Activated CD4-positive, alpha-beta T cell treated with anti-CD3 and anti-CD28 coated beads, Interleukin-2, amount 10 ng/mL, durations not matched to agents 24 days and 14 days (primary cell): ENCODE measurements around the gene OBP2A. TPM values are rescaled to one million over a fixed set of nuclear protein-coding genes. Genes with fewer than 3 reads are reported as not detected.
A peak's percentile ranks its signal among the peaks of the same experiment; 100 is the strongest.

Experiments
- DNase-seq: peaks from one replicate; pipeline ENCODE4 v3.0.0; 2022
- H3K27ac Mint-ChIP-seq: one replicate; pipeline ENCODE4 v1.8.0; 2022; ENCODE audit warnings: mild to moderate bottlenecking, mixed read lengths
- H3K27me3 Mint-ChIP-seq: one replicate; pipeline ENCODE4 v1.8.0; 2022; ENCODE audit warnings: mixed read lengths
- H3K36me3 Mint-ChIP-seq: one replicate; pipeline ENCODE4 v1.8.0; 2022; ENCODE audit warnings: low read depth, mild to moderate bottlenecking, mixed read lengths
- H3K4me1 Mint-ChIP-seq: one replicate; pipeline ENCODE4 v1.8.0; 2021; ENCODE audit warnings: mixed read lengths
- H3K4me3 Mint-ChIP-seq: one replicate; pipeline ENCODE4 v1.8.0; 2022; ENCODE audit warnings: mild to moderate bottlenecking, moderate library complexity, mixed read lengths
- H3K9me3 Mint-ChIP-seq: one replicate; pipeline ENCODE4 v1.8.0; 2021; ENCODE audit warnings: mixed read lengths
- intact Hi-C: fragments of 100-400 bp; cut with micrococcal nuclease; formaldehyde crosslinking; loops from one replicate; pipeline ENCODE4 v1.15.1; 2023
- total RNA-seq: library from RNA; stranded (reverse); gene quantifications from 2 replicates; pipeline ENCODE4 v1.2.3, GENCODE V29; 2022

The OBP2A gene
- total RNA-seq, 1 donor from 2014 or later, result not detected

DNA sequence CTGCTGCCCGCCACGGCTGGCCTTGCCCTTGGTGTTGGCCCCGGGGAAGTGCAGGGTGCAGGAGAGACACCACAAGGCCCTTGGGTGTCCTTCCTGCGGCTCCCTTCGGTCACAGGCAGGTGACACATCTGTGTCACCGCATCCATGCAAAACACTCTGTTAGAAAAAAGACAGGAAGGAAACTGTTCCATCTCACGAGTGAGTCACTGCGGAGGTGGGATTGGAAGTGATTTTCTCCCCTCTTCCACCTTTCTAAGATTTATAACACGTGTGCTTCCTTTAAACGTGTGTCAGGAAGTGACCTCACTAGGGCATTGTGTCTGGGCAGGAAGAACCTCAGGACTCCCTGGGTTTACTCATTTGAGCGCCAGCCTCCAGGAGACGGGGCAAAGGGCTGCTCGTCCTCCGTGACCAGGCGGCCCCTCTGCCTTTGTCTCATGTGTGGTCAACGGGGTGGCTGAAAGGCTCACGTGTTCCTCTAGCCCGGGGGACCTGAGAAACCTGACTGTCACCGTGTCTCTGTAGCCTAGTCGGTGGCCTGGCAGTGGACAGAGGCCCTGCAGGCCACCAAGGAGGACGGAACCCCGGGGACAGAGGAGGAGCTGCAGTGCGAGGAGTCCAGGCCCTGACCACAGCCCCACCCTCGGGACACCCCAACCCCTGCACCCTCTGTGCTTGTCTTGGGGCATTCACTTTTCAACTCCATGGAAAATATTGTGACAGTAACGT is 29.6 kb upstream of the OBP2A start:
- Mint-ChIP-seq H3K36me3 (no peaks in the 10 kb centered on the region), H3K27me3 (peaks cover 12% of the 10 kb centered on the region), H3K4me3 (no peak overlapping the region), H3K4me1 (peaks cover 7% of the 10 kb centered on the region), H3K9me3 (no peaks in the 10 kb centered on the region), H3K27ac (peak overlapping the region; percentile 9)
- DNase-seq, result no peak
- intact Hi-C loops, result no loop called here

DNA sequence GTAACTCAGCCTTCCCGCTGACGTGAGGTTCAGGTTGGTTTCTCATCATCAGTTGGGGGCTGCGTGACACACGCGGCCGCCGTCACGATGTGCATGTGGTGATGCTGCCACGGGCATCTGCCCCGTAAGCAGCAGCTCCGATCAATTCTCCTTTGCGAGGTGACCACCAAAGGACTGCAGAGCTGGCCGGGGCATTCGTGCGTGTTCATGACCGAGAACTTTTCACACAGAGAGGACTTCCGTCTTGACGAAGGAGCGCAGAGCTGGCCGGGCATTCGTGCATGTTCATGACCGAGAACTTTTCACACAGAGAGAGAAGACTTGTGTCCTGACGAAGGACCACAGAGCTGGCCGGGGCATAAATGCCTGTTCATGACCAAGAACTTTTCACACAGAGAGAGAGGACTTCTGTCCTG is 28.5 kb upstream of the OBP2A start:
- Mint-ChIP-seq H3K27me3 (peaks cover 12% of the 10 kb centered on the region), H3K4me1 (peaks cover 4% of the 10 kb centered on the region), H3K4me3 (no peak overlapping the region), H3K36me3 (no peaks in the 10 kb centered on the region), H3K27ac (no peak overlapping the region), H3K9me3 (no peaks in the 10 kb centered on the region)
- intact Hi-C loops, result no loop called here
- DNase-seq, result no peak

GRCh38 chr9:135519179-135519971 is 26.6 kb upstream of the OBP2A start:
- peaks cover 12% of the 10 kb centered on the region for H3K27me3 Mint-ChIP-seq
- peaks cover 4% of the 10 kb centered on the region for H3K4me1 Mint-ChIP-seq
- intact Hi-C loops, result no loop called here
- H3K27ac Mint-ChIP-seq, result no peak overlapping the region
- H3K4me3 Mint-ChIP-seq, result no peak overlapping the region
- H3K9me3 Mint-ChIP-seq, result no peaks in the 10 kb centered on the region
- no peaks in the 10 kb centered on the region for H3K36me3 Mint-ChIP-seq
- no peak for DNase-seq

DNA sequence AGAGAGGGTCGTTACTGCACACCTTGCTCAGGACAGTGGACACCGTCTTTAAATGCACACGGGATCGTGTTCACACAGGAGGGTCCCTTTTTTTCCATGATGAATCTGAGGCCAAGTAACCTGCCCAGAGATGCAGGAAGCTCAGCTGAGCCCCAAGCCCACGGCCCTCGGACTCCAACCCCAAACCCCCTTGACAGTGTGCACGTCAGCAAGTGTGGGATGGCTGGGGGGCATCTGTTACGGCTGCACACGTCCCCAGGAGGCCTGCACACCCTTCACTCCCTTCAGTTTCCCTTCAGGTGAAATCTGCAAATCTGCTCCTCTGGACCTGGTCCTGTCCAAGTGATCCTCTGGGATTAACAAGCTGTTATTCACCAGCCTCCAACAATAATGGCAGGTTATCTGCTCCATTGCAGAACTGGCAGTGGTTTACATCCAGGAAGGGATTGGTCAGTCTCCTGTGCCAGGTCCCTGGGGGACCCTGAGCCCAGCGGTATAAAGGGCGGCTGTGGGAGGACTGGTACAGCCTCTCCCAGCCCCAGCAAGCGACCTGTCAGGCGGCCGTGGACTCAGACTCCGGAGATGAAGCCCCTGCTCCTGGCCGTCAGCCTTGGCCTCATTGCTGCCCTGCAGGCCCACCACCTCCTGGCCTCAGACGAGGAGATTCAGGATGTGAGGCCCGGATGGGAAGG is 24.9 kb upstream of the OBP2A start, which contains the start of gene LCN1:
TSS of gene LCN1 (plus strand) at position 525 of the 692 bp plus-strand sequence. CDS start at position 583, 58 bp downstream.
- Mint-ChIP-seq H3K36me3 (no peaks in the 10 kb centered on the region), H3K27me3 (peaks cover 12% of the 10 kb centered on the region), H3K4me1 (peaks cover 2% of the 10 kb centered on the region), H3K4me3 (no peak within 1 kb of the TSS), H3K27ac (peak within 1 kb of the TSS; percentile 10), H3K9me3 (no peaks in the 10 kb centered on the region)
- no peak for DNase-seq
- intact Hi-C loops, result no loop called here

GRCh38 chr9:135521608-135522095 is 24.3 kb upstream of the OBP2A start:
- Mint-ChIP-seq H3K4me1 (no peaks in the 10 kb centered on the region), H3K4me3 (no peak overlapping the region), H3K9me3 (no peaks in the 10 kb centered on the region), H3K27me3 (peaks cover 12% of the 10 kb centered on the region), H3K27ac (no peak overlapping the region), H3K36me3 (no peaks in the 10 kb centered on the region)
- no peak for DNase-seq
- intact Hi-C loops, result no loop called here

DNA sequence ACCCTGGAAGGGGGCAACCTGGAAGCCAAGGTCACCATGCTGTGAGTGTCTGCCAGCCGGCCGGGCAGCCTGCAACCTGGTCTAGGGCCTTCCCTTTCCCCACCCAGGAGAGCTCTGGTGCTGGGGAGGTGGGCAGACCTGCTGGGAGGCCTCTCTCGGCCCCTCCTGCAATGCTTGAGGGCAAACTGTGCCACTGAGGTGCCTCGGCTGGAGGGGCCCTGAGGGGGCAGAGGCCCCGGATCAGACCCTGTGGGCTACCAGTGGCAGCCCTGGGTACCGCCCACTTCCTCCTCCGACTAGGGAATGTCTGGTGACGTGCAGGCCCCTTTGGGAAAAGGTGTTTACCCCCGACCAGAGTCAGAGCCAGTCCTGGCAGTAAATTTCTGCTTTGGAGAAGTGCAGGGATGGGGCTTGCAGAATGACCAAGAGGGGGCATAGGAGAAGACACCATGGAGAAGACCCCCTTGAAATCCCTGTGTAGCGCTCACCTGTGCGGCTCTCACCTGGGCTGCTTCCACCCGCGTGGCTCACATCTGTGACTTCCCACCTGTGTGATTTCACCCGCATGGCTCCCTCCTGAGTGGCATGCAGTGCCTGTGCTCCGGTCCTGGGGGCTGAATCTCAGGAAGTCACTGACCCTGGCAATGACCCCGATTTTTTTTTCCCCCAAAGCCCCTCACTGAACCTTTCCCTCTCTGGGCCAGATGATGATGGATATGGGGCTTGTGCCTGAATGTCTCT is 23.6 kb upstream of the OBP2A start:
- H3K9me3 Mint-ChIP-seq, result no peaks in the 10 kb centered on the region
- H3K27ac Mint-ChIP-seq, result no peak overlapping the region
- no peak for DNase-seq
- no peaks in the 10 kb centered on the region for H3K4me1 Mint-ChIP-seq
- H3K36me3 Mint-ChIP-seq, result no peaks in the 10 kb centered on the region
- intact Hi-C loops, result no loop called here
- H3K27me3 Mint-ChIP-seq, result peaks cover 12% of the 10 kb centered on the region
- no peak overlapping the region for H3K4me3 Mint-ChIP-seq

DNA sequence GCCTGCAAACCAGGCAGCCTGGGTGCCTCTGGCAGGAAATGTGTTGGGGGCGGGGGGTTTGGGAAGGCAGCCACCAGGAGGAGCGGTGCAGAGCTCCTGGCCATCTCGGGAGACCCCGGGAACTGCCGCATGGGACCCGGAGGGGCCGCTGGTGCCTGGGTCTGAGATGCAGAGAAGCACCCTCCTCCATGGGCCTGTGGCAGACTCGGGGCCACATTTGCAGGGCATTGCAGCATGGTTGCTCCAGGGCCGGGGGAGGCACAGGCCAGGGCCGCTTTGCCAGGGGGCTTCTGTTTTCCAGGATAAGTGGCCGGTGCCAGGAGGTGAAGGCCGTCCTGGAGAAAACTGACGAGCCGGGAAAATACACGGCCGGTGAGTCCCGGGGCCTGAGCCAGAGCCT is 23.0 kb upstream of the OBP2A start:
- H3K36me3 Mint-ChIP-seq, result no peaks in the 10 kb centered on the region
- intact Hi-C loops, result no loop called here
- H3K27ac Mint-ChIP-seq, result no peak overlapping the region
- H3K27me3 Mint-ChIP-seq, result peaks cover 10% of the 10 kb centered on the region
- H3K4me1 Mint-ChIP-seq, result no peaks in the 10 kb centered on the region
- no peaks in the 10 kb centered on the region for H3K9me3 Mint-ChIP-seq
- H3K4me3 Mint-ChIP-seq, result no peak overlapping the region
- DNase-seq, result no peak

- no peaks in the 10 kb centered on the region for H3K4me1 Mint-ChIP-seq
- H3K36me3 Mint-ChIP-seq, result no peaks in the 10 kb centered on the region
- no peaks in the 10 kb centered on the region for H3K9me3 Mint-ChIP-seq
- intact Hi-C loops, result no loop called here
- no peak overlapping the region for H3K27ac Mint-ChIP-seq
- H3K27me3 Mint-ChIP-seq, result peaks cover 4% of the 10 kb centered on the region
- DNase-seq, result no peak
- H3K4me3 Mint-ChIP-seq, result no peak overlapping the region
These were observed 22.3 kb upstream of the OBP2A start for GRCh38 chr9:135523521-135524129.

DNA sequence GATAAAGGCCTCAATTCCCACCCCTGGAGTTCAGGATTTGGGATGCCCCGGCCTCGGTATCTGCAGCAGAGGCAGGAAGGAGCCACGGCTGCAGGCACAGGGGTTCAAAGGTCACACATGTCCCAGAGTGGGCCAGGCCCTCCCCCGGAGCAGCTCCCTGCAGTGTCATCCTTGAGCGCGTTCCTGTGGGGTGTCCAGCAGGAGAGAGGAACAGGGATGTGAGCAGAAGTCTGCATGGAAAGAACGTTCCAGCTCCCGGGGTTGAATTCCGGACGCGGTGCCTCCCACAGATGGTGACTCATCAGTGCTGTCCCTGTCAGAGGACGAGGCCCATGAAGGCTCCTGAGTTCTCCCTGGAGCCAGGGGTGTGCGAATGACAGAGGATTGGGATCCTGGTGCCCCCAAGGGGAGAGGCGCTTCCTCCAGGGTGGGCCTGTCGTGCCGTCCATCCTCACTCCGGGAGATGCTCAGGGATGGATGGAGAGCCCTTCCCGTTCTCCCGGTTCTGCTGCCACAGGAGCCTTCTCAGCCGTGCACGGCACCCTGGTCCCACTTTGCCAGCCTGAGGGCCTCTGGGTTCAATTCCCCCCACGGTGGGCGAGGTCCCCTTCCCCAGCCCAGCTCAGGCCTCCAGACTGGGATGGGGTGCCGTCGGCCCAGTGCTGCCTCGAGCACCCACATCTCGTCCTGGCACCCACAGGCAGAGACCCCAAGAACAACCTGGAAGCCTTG is 21.6 kb upstream of the OBP2A start:
- intact Hi-C loops, result no loop called here
- no peak overlapping the region for H3K27ac Mint-ChIP-seq
- no peaks in the 10 kb centered on the region for H3K36me3 Mint-ChIP-seq
- peaks cover 2% of the 10 kb centered on the region for H3K27me3 Mint-ChIP-seq
- H3K4me3 Mint-ChIP-seq, result no peak overlapping the region
- no peak for DNase-seq
- H3K9me3 Mint-ChIP-seq, result no peaks in the 10 kb centered on the region
- H3K4me1 Mint-ChIP-seq, result no peaks in the 10 kb centered on the region

- no peaks in the 10 kb centered on the region for H3K9me3 Mint-ChIP-seq
- intact Hi-C loops, result no loop called here
These were observed 20.5 kb upstream of the OBP2A start for GRCh38 chr9:135525241-135526088.

DNA sequence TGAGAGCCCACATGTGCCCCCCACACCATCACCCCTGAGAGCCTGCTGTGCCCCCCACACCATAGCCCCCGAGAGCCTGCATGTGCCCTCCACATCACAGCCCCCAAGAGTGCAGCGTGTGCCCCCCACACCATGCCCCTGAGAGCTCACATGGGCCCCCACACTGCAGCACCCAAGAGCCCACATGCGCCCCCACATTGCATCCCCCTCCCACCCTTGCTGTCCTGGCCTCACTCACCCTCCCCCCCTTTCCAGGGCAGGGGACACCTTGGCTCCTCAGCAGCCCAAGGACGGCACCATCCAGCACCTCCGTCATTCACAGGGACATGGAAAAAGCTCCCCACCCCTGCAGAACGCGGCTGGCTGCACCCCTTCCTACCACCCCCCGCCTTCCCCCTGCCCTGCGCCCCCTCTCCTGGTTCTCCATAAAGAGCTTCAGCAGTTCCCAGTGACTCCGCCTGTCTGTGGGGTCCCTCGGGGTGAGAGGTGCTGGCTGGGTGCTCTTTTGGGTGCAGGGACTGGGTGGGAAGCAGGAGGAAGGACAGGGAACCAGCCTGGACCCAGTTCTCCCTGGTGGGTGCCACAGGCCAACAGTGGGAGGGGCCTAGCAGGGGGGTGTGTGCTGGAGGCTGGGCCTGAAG is 19.7 kb upstream of the OBP2A start:
- Mint-ChIP-seq H3K27ac (no peak overlapping the region), H3K9me3 (no peaks in the 10 kb centered on the region), H3K4me3 (no peak overlapping the region), H3K4me1 (no peaks in the 10 kb centered on the region), H3K36me3 (no peaks in the 10 kb centered on the region), H3K27me3 (no peaks in the 10 kb centered on the region)
- DNase-seq, result no peak
- intact Hi-C loops, result no loop called here

More at GRCh38 chr9:135525241-135526088, 20.5 kb upstream of the OBP2A start:
- H3K27me3 Mint-ChIP-seq, result peaks cover 2% of the 10 kb centered on the region
- H3K4me1 Mint-ChIP-seq, result no peaks in the 10 kb centered on the region
- no peak overlapping the region for H3K27ac Mint-ChIP-seq
- no peak for DNase-seq
- no peak overlapping the region for H3K4me3 Mint-ChIP-seq
- no peaks in the 10 kb centered on the region for H3K36me3 Mint-ChIP-seq
